ENCODE measurements around the gene ATRAID.
"Not testable (repeated sequence)": the region's sequence is repeated elsewhere in the genome, so short reads cannot be mapped to it uniquely, and the experiment has no call there.

The ATRAID gene

DNA sequence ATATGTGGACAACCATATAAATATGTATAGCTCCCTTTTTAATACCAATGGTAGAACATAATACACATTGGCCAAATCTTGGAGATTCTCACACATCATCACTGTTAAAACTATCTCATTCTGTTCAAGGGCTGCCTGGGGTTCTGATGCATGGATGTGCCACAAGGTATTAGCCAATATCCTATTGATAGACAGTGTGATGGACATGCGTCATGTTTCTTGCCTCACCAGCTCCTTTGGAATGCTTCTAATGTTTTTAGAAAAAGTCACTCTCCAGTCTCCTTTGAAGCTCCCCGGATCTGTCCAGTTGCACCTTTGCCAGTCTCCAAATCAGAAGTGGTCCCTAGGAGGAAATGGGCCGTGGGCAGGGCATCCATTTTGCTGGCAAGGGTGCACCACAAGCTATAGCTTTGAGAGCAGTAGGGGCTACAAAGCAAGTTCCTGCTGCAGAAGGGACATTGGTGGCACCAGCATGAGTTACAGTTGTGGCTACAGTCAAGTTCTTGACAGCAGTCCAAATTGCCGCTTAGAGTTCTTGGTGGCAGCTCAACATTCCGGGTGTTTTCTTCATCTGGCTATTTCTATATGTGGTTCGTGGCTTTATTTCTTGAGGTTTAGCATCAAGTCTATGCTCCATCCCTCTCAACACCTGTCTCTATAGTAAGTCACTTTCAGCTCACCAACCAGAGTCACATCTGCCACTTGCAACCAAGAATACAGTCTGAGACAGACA lies 25.1 kb upstream of the ATRAID start:
- no peak for TF ChIP-seq LEF1 (IDR thresholded peaks at IDR 0.05; ENCODE audit: borderline replicate concordance)
- DNase-seq (ENCODE audit: extremely low spot score), result no peak
- POLR2A ChIA-PET, result interaction anchor here (0.5 to 0.7 kb wide), 2 partner anchors 13 to 24 kb away, joined by 3 read pairs; no protein-coding TSS in a partner anchor
- CTCF ChIA-PET, result interaction anchor here (0.5 to 0.6 kb wide), 2 partner anchors 15 to 17 kb away, joined by 4 read pairs; no protein-coding TSS in a partner anchor

DNA sequence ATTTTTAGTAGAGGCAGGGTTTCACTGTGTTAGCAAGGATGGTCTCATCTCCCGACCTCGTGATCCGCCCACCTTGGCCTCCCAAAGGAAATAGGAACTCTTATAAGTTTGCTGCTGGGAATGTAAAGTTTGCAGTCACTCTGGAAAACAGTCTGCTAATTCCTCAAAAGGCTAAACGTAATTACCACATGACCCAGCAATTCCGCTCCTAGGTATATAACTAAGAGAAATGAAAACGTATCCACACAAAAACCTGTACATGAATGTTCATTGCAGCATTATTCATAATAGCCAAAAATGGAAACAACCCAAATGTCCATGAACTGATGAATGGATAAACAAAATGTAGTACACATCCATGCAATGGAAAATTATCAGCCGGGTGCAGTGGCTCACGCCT lies 21.9 kb upstream of the ATRAID start:
- ChIA-PET POLR2A (no interaction called here), CTCF (no interaction called here)
- no peak for TF ChIP-seq ZNF384 (IDR thresholded peaks at IDR 0.05)
- no peak for TF ChIP-seq ARNT (IDR thresholded peaks at IDR 0.05)
- no peak for TF ChIP-seq SP1 (IDR thresholded peaks at IDR 0.05)
- no peak for TF ChIP-seq ELF4 (IDR thresholded peaks at IDR 0.05)
- no peak for TF ChIP-seq FOXK2 (IDR thresholded peaks at IDR 0.05)
- TF ChIP-seq TARDBP (IDR thresholded peaks at IDR 0.05), result no peak
- no peak for TF ChIP-seq FOXA1 (IDR thresholded peaks at IDR 0.05)
- no peak for TF ChIP-seq FOXM1 (IDR thresholded peaks at IDR 0.05; ENCODE audit: borderline replicate concordance)
- DNase-seq (ENCODE audit: extremely low spot score), result no peak

DNA sequence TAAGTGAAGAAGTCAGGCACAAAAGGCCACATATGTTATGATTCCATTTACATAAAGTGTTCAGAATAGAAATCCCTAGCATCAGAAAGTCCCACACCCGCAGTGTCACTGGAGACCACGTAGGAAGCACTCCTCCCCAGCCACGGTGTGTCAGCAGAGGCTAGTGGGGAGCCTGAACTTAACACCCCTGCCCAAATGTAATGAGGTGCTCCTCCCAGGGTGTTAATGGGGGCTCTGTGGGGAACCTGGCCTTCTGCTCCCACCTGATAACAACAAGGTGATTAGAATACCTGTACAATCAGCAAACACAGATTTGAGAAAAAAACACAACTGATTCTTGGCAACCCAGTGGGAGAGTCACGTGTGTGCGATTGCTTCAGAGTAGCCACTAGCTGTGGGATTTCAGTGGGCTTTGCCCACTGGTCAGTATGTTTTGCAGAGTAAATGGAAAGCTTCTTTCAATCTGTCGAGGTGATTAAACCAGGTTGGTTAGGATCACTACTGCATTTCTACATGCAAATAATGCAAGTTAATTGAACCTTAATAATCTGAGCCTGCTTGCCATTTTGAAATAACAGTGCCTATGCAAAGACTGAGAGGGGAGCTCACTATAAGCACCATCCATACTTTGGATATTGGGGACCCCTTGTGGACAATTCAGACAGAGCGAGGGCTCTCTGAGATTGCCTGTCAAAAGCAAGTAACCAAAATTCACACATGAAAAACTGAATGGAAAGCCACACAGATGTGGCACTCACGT lies 20.6 kb upstream of the ATRAID start:
- CTCF ChIA-PET, result interaction anchor here (0.6 to 1.4 kb wide), 12 partner anchors 9 to 104 kb away, joined by 3 to 8 read pairs (median 4); partner anchors contain the start of genes ATRAID, KHK, PREB and SLC5A6
- peak; percentile 48 for DNase-seq (ENCODE audit: extremely low spot score)

DNA sequence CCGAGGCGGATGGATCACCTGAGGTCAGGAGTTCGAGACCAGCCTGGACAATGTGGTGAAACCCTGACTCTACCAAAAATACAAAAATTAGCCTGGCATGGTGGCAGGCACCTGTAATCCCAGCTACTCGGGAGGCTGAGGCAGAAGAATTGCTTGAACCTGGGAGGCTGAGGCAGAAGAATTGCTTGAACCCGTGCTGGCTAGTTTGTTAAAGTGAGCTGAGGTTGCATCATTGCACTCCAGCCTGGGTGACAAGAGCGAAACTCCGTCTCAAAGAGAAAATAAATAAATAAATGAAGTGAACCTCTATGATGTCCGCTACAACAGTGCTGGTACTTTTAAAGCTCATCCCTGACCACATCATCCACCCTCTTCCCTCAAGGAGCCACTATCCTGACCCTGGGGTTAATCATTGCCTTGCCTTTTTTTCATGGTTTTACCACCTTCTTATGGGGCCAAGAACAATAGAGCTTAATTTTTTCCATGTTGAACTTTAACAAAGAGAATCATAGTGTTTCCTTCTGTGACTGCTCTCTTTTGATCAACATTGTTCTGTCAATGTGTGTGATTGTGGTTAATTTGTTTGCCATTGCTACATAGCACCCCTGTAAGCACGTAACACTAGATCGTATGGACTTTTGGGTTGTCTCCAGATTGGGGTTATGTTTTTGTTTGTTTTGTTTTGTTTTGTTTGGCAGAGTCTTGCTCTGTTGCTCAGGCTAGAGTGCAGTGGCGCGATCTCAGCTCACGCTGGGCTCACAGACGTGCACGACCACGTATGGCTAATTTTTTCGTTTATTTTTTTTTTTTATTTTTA lies 17.1 kb upstream of the ATRAID start:
- DNase-seq (ENCODE audit: extremely low spot score), result no peak
- TF ChIP-seq FOXK2 (IDR thresholded peaks at IDR 0.05) (no peak), SP1 (IDR thresholded peaks at IDR 0.05) (no peak), ELF4 (IDR thresholded peaks at IDR 0.05) (no peak), FOXA1 (IDR thresholded peaks at IDR 0.05) (no peak), LEF1 (IDR thresholded peaks at IDR 0.05; ENCODE audit: borderline replicate concordance) (no peak), BHLHE40 (IDR thresholded peaks at IDR 0.05; ENCODE audit: borderline replicate concordance) (no peak), ZNF384 (IDR thresholded peaks at IDR 0.05) (no peak)
- CTCF ChIA-PET, result interaction anchor here (0.6 to 1.1 kb wide), 4 partner anchors 25 to 168 kb away, joined by 3 to 4 read pairs (median 4); no protein-coding TSS in a partner anchor
- POLR2A ChIA-PET, result no interaction called here

More for the DNA sequence above, 20.6 kb upstream of the ATRAID start:
- TF ChIP-seq SUZ12 (IDR thresholded peaks at IDR 0.05) (no peak), ARNT (IDR thresholded peaks at IDR 0.05) (no peak), ZNF384 (IDR thresholded peaks at IDR 0.05) (no peak), ELF4 (IDR thresholded peaks at IDR 0.05) (no peak), SP1 (IDR thresholded peaks at IDR 0.05) (no peak), FOXM1 (IDR thresholded peaks at IDR 0.05; ENCODE audit: borderline replicate concordance) (no peak)
- POLR2A ChIA-PET, result interaction anchor here (0.6 to 0.9 kb wide), 2 partner anchors 10 to 68 kb away, joined by 3 read pairs; partner anchors contain the start of gene ABHD1

DNA sequence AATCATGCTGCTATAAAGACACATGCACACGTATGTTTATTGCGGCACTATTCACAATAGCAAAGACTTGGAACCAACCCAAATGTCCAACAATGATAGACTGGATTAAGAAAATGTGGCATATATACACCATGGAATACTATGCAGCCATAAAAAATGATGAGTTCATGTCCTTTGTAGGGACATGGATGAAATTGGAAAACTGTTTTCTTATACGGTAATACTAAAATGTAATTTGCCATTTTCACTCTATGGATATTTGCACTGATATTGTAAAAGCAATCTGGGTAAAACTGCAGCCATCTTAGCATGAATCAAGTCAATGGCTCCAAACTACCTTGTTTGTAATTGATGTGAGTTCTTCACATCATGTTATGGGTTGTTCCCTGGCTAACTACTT lies 16.0 kb upstream of the ATRAID start:
- DNase-seq (ENCODE audit: extremely low spot score); CTCF ChIA-PET; POLR2A ChIA-PET: not testable (repeated sequence)

DNA sequence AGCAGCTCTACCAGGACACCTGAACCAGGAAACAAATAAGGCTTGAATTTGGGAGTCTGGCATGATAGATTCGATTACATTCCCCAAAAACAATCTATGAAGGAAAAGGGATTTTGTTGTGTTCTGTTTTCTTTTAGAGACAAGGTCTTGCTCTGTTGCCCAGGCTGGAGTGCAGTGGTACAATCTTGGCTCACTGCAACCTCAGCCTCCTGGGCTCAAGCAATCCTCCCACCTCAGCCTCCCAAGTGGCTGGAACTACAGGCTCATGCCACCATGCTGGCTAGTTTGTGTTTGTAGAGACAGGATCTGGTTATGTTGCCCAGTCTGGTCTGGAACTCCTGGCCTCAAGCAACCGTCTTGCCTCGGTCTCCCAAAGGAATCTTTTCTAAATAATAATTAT lies 13.8 kb upstream of the ATRAID start:
- POLR2A ChIA-PET; CTCF ChIA-PET; DNase-seq (ENCODE audit: extremely low spot score): not testable (repeated sequence)

DNA sequence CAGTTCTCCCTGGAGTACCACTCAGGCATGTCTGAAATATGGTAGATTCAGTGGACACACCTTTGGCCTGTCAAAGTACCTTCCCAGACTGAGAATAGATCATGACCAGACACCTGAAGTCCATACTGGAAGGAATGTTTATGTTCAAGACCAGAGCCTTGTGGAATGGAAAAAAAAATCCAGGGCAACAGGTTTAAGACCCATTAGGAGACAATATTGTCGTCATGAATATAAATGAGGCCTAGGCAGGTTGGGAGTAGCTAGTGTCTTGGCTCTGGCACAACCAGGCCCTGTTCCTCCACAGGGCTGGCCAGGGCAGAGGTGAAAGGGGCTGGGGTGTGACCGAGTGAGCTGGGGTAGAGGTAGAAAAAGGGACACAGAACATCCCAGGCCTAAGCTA lies 13.2 kb upstream of the ATRAID start:
- no peak for DNase-seq (ENCODE audit: extremely low spot score)
- CTCF ChIA-PET, result no interaction called here
- TF ChIP-seq BHLHE40 (IDR thresholded peaks at IDR 0.05; ENCODE audit: borderline replicate concordance), result no peak
- TF ChIP-seq ZNF384 (IDR thresholded peaks at IDR 0.05), result no peak
- TF ChIP-seq HDGF (IDR thresholded peaks at IDR 0.05; ENCODE audit: borderline replicate concordance), result no peak
- TF ChIP-seq LEF1 (IDR thresholded peaks at IDR 0.05; ENCODE audit: borderline replicate concordance), result no peak
- TF ChIP-seq, protein P1, sequence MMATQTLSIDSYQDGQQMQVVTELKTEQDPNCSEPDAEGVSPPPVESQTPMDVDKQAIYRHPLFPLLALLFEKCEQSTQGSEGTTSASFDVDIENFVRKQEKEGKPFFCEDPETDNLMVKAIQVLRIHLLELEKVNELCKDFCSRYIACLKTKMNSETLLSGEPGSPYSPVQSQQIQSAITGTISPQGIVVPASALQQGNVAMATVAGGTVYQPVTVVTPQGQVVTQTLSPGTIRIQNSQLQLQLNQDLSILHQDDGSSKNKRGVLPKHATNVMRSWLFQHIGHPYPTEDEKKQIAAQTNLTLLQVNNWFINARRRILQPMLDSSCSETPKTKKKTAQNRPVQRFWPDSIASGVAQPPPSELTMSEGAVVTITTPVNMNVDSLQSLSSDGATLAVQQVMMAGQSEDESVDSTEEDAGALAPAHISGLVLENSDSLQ (IDR thresholded peaks at IDR 0.05), result no peak
- POLR2A ChIA-PET, result interaction anchor here (0.6 kb wide), 1 partner anchor 47 kb away, joined by 3 read pairs; no protein-coding TSS in a partner anchor

DNA sequence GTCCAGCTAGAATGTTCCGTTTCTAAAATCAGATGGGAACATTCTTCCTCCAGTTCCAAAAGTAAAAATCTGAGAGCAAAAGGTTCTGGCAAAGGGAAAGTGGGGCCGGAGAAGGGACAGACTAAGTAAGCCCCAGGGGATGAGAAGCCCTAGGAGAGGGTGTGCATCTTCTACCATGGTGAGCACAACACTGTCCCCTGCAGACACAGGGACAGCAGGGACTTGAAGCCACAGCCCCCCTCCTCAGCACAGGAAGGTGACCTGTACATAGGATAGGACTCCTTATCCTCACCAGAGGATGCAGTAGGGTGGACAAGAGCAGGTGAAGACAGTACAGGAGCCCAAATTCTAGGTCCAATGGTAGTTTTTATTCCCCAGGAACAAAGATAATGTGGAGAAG lies 12.6 kb upstream of the ATRAID start:
- CTCF ChIA-PET, result no interaction called here

More for the DNA sequence above, 12.6 kb upstream of the ATRAID start:
- POLR2A ChIA-PET, result interaction anchor here (0.6 kb wide), 1 partner anchor 48 kb away, joined by 3 read pairs; no protein-coding TSS in a partner anchor
- no peak for DNase-seq (ENCODE audit: extremely low spot score)
- TF ChIP-seq TARDBP (IDR thresholded peaks at IDR 0.05) (no peak), ZNF384 (IDR thresholded peaks at IDR 0.05) (no peak), ARNT (IDR thresholded peaks at IDR 0.05) (no peak), LEF1 (IDR thresholded peaks at IDR 0.05; ENCODE audit: borderline replicate concordance) (no peak), SUZ12 (IDR thresholded peaks at IDR 0.05) (no peak), SP1 (IDR thresholded peaks at IDR 0.05) (no peak), FOXK2 (IDR thresholded peaks at IDR 0.05) (no peak), ELF4 (IDR thresholded peaks at IDR 0.05) (no peak), NFRKB (IDR thresholded peaks at IDR 0.05) (no peak), FOXM1 (IDR thresholded peaks at IDR 0.05; ENCODE audit: borderline replicate concordance) (no peak), HDGF (IDR thresholded peaks at IDR 0.05; ENCODE audit: borderline replicate concordance) (no peak), CTBP1 (IDR thresholded peaks at IDR 0.05; ENCODE audit: borderline replicate concordance) (no peak), BHLHE40 (IDR thresholded peaks at IDR 0.05; ENCODE audit: borderline replicate concordance) (no peak)

Data from HEK293T (cell line).